AG10803 (cell line): ENCODE results near the gene FRAS1.
A peak's percentile ranks its signal among the peaks of the same experiment; 100 is the strongest.

Experiments
- DNase-seq: peaks from one replicate; pipeline ENCODE4 v3.0.0; 2010; ENCODE audit warnings: low read depth
- H3K4me3 ChIP-seq: 2 replicates; pipeline ENCODE4 v1.5.1; 2011; ENCODE audit warnings: mild to moderate bottlenecking, low read length, control low read depth
- CTCF ChIP-seq: conservative IDR thresholded peaks from 2 replicates; pipeline ENCODE4 v1.5.1; 2011; ENCODE audit warnings: mild to moderate bottlenecking, low read length, control low read depth, inconsistent platforms

The FRAS1 gene

GRCh38 chr4:78584863-78585547 is 527.9 kb downstream of the FRAS1 start:
- no peak overlapping the region for H3K4me3 ChIP-seq
- DNase-seq: no peak
- TF ChIP-seq CTCF: no peak

- no peak for TF ChIP-seq CTCF
- peak; percentile 17 for DNase-seq
- no peak overlapping the region for H3K4me3 ChIP-seq
Observed at GRCh38 chr4:78585633-78586032, 528.5 kb downstream of the FRAS1 start.

- no peak for DNase-seq
- TF ChIP-seq CTCF: no peak
Observed at GRCh38 chr4:78588894-78589545, 531.9 kb downstream of the FRAS1 start.

GRCh38 chr4:78591404-78591803 is 534.3 kb downstream of the FRAS1 start:
- no peak overlapping the region for H3K4me3 ChIP-seq
- TF ChIP-seq CTCF: no peak
- DNase-seq: peak; percentile 26

More at GRCh38 chr4:78588894-78589545, 531.9 kb downstream of the FRAS1 start:
- no peak overlapping the region for H3K4me3 ChIP-seq

- no peak for DNase-seq
- no peak overlapping the region for H3K4me3 ChIP-seq
- no peak for TF ChIP-seq CTCF
Observed at GRCh38 chr4:78592088-78592783, 535.1 kb downstream of the FRAS1 start.
